ENCODE data around the gene GALNT10. TPM values are rescaled to one million over a fixed set of nuclear protein-coding genes. Genes with fewer than 3 reads are reported as not detected.

GALNT10 gene
- total RNA-seq, 1 donor from 2014 or later: 52.3 TPM

DNA sequence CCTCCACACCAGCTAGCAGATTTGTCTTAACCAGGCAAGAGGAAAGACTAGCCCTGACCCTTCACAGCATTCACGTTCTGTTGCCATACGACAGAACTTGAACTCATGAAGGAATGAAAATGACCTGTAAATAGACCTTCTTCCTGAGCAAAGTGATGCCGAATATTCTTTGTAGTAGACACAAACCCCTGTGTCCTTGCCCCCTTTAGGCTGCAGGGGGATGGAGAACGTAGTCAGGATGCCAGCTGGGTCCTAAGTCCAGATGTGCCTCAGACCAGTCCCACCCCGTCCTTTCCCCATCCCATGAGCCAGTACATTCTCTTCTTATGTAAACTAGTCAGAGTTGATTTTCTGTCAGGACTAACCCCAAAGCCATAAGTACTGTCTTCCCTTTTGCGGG, 151.1 kb downstream of the GALNT10 start:
- Histone ChIP-seq H3K27me3 (no peaks in the 10 kb centered on the region), H3K36me3 (peaks cover 0 to 7% of the 10 kb centered on the region in 2 donors), H3K4me3 (no peak overlapping the region), H3K9me3 (no peaks in the 10 kb centered on the region), H3K27ac (no peak overlapping the region), H3K4me1 (no peaks in the 10 kb centered on the region)
- intact Hi-C loops (cut with DNase I): no loop called here
- no peak for DNase-seq (ENCODE audit: low spot score in 2 of 2)
- TF ChIP-seq, protein P1, sequence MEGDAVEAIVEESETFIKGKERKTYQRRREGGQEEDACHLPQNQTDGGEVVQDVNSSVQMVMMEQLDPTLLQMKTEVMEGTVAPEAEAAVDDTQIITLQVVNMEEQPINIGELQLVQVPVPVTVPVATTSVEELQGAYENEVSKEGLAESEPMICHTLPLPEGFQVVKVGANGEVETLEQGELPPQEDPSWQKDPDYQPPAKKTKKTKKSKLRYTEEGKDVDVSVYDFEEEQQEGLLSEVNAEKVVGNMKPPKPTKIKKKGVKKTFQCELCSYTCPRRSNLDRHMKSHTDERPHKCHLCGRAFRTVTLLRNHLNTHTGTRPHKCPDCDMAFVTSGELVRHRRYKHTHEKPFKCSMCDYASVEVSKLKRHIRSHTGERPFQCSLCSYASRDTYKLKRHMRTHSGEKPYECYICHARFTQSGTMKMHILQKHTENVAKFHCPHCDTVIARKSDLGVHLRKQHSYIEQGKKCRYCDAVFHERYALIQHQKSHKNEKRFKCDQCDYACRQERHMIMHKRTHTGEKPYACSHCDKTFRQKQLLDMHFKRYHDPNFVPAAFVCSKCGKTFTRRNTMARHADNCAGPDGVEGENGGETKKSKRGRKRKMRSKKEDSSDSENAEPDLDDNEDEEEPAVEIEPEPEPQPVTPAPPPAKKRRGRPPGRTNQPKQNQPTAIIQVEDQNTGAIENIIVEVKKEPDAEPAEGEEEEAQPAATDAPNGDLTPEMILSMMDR (IDR thresholded peaks at IDR 0.05): no peak

DNA sequence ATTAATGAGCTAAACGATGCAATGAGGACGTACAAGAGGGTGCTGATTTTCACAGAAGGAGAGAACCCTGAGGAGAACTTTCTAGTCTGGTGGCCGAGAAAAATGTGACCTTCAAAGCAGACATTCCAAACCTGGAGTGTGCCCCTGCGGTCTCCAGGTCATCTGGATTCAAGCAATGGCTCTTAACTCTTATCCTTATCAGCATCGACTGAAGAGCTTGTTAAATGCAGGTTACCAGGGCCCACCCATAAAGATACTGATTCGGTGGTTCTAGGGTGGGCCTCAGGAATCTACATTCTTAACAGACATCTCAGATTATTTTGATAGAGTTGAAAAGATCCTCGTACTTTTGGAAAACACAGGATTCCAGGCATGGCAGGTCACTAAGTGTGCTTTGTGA, 151.7 kb downstream of the GALNT10 start:
- peaks cover 0 to 1% of the 10 kb centered on the region in 2 donors for H3K36me3 ChIP-seq
- H3K9me3 ChIP-seq: no peaks in the 10 kb centered on the region
- no peak overlapping the region for H3K27ac ChIP-seq
- no peaks in the 10 kb centered on the region for H3K4me1 ChIP-seq
- no peaks in the 10 kb centered on the region for H3K27me3 ChIP-seq
- no peak overlapping the region for H3K4me3 ChIP-seq
- DNase-seq (ENCODE audit: low spot score in 2 of 2): no peak
- intact Hi-C loops (cut with DNase I): no loop called here
- TF ChIP-seq, protein P1 (IDR thresholded peaks at IDR 0.05): no peak

DNA sequence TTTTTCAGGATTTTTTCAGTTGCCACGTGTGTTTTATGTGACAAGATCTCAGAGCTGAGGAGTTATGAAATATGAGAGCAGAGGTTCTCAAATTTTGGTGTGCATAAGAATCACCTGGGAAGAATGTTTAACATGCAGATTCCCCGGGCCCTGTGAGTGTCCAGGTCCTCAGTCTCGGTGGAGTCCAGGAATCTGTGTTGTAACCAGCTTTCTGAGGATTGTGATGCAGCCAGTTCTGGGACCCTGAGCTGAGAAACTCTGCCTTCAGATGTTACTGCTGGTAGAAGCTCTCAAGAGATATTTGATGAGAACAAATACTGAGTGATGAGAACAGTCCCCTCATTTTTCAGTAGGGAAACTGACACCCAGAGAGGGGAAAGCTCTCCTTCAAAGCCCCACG, 152.4 kb downstream of the GALNT10 start:
- H3K4me1 ChIP-seq: no peaks in the 10 kb centered on the region
- H3K27me3 ChIP-seq: no peaks in the 10 kb centered on the region
- H3K27ac ChIP-seq: no peak overlapping the region
- H3K36me3 ChIP-seq: no peaks in the 10 kb centered on the region
- no peak overlapping the region for H3K4me3 ChIP-seq
- no peaks in the 10 kb centered on the region for H3K9me3 ChIP-seq
- no peak for DNase-seq (ENCODE audit: low spot score in 2 of 2)
- intact Hi-C loops (cut with DNase I): no loop called here
- TF ChIP-seq, protein P1 (IDR thresholded peaks at IDR 0.05): no peak

DNA sequence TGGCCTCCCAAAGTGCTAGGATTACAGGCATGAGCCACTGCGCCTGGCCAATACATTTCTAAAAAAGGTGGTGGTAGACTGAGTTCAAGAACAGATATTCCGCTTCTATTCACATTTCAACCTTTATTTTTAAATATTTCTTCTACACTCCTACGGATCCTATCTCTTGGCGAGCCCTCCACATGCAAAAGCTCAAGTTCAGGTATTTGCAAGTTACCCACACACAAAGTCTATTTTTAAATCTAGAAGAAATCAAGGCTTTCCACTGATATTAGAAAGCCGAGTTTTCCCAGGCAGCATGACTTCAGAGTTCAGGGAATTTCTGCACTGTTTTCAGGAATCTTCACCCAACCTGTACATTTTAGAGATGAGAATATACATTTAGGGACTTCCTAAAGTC, 153.9 kb downstream of the GALNT10 start:
- Histone ChIP-seq H3K9me3 (no peaks in the 10 kb centered on the region), H3K4me3 (no peak overlapping the region), H3K27ac (no peak overlapping the region), H3K36me3 (no peaks in the 10 kb centered on the region), H3K27me3 (no peaks in the 10 kb centered on the region), H3K4me1 (no peaks in the 10 kb centered on the region)
- intact Hi-C loops (cut with DNase I): no loop called here
- no peak for DNase-seq (ENCODE audit: low spot score in 2 of 2)
- TF ChIP-seq, protein P1 (IDR thresholded peaks at IDR 0.05): no peak

DNA sequence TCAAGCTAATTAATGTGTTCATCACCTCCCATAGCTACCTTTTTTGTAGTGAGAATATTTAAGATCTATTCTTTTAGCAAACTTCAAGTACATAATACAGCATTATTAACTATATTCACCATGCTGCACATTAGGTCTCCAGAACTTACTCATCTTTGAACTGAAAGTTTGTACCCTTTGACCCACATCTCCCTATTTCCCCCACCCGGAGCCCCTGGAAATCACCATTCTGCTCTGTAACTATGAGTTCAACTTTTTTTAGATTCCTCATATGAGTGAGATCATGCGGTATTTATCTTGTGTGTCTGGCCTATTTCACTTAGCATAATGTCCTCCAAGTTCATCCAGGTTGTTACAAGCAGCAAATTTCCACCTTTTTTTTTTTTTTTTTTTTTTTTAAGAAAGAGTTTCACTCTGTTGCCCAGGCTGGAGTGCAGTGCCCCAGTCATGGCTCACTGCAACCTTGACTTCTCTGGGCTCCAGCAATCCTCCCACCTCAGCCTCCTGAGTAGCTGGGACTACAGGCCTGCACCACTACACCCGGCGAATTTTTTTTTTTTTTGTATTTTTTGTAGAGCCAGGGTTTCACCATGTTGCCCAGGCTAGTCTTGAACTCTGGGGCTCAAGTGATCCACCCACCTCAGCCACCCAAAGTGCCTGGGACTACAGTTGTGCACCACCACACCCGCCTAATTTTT, 154.9 kb downstream of the GALNT10 start:
- H3K4me1 ChIP-seq: no peaks in the 10 kb centered on the region
- no peaks in the 10 kb centered on the region for H3K9me3 ChIP-seq
- DNase-seq (ENCODE audit: low spot score in 2 of 2): no peak
- H3K27ac ChIP-seq: no peak overlapping the region
- no peaks in the 10 kb centered on the region for H3K36me3 ChIP-seq
- TF ChIP-seq, protein P1 (IDR thresholded peaks at IDR 0.05): no peak
- intact Hi-C loops (cut with DNase I): no loop called here
- no peaks in the 10 kb centered on the region for H3K27me3 ChIP-seq
- H3K4me3 ChIP-seq: no peak overlapping the region

DNA sequence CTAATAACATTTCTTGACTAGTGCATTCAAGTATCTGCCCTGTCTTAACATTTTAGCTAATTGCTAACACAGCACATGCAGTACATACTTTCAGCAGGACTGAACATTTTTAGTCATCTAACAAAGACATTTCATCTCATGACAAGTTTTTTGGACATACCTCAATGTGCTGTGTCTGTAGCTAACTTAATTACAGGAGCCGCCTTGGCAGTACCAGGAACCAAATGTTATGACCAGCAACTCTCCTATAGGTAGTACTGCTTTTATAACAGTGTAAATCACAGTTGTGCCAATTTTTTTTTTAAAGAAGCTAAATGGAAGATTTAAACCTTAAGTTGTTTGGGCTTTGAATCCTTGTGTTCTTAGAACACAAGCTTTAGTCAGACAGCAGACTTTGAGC, 155.9 kb downstream of the GALNT10 start:
- no peaks in the 10 kb centered on the region for H3K36me3 ChIP-seq
- TF ChIP-seq, protein P1 (IDR thresholded peaks at IDR 0.05): no peak
- intact Hi-C loops (cut with DNase I): no loop called here
- no peak overlapping the region for H3K27ac ChIP-seq
- DNase-seq (ENCODE audit: low spot score in 2 of 2): no peak
- no peaks in the 10 kb centered on the region for H3K9me3 ChIP-seq
- H3K4me3 ChIP-seq: no peak overlapping the region
- no peaks in the 10 kb centered on the region for H3K27me3 ChIP-seq
- no peaks in the 10 kb centered on the region for H3K4me1 ChIP-seq
